Epithelial cell of proximal tubule (primary cell): ENCODE data around the gene LTA4H. TPM values are rescaled to one million over a fixed set of nuclear protein-coding genes. Genes with fewer than 3 reads are reported as not detected.
"Not testable (repeated sequence)": the region's sequence is repeated elsewhere in the genome, so short reads cannot be mapped to it uniquely, and the experiment has no call there.

Experiments used
- DNase-seq: peaks from one replicate; pipeline ENCODE4 v3.0.0-alpha.2; 2011; ENCODE audit warnings: low read depth
- H3K4me3 ChIP-seq: 2 replicates; pipeline ENCODE4 v1.5.1; 2011; ENCODE audit warnings: low read depth, mild to moderate bottlenecking, low read length
- total RNA-seq: library from RNA; depleted of rRNA; stranded (reverse); fragments of >200 nt; gene quantifications from 2 replicates; pipeline ENCODE4 v1.2.3, GENCODE V29; 2015
- TF ChIP-seq, protein P1 (sequence below): conservative IDR thresholded peaks from 2 replicates; pipeline ENCODE4 v1.5.1; 2012; ENCODE audit warnings: low read depth, mild to moderate bottlenecking, low read length

Gene LTA4H
- total RNA-seq, 1 donor from 2014 or later: 77.2 TPM

DNA sequence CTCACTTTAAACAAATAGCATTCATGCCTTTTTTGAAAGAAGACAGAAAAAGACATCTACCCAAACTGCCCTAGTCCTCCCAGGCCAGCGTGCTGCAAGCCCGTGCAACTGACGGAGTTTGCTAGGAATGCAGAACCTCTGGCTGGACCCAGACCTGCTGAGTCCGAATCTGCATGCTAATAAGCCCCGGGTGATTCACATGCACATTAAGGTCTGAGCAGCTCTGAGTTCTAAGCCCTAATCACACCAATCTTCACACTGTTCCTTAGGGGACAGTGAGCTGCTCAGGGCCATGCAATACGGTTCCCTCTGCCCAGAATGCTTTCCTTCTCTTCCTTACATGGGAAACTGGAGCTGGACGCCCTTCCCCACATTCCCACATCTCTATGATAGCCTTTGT is 64.5 kb downstream of the LTA4H start:
- H3K4me3 ChIP-seq: no peak overlapping the region
- TF ChIP-seq, protein P1, sequence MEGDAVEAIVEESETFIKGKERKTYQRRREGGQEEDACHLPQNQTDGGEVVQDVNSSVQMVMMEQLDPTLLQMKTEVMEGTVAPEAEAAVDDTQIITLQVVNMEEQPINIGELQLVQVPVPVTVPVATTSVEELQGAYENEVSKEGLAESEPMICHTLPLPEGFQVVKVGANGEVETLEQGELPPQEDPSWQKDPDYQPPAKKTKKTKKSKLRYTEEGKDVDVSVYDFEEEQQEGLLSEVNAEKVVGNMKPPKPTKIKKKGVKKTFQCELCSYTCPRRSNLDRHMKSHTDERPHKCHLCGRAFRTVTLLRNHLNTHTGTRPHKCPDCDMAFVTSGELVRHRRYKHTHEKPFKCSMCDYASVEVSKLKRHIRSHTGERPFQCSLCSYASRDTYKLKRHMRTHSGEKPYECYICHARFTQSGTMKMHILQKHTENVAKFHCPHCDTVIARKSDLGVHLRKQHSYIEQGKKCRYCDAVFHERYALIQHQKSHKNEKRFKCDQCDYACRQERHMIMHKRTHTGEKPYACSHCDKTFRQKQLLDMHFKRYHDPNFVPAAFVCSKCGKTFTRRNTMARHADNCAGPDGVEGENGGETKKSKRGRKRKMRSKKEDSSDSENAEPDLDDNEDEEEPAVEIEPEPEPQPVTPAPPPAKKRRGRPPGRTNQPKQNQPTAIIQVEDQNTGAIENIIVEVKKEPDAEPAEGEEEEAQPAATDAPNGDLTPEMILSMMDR: no peak
- peak; percentile 29 for DNase-seq

DNA sequence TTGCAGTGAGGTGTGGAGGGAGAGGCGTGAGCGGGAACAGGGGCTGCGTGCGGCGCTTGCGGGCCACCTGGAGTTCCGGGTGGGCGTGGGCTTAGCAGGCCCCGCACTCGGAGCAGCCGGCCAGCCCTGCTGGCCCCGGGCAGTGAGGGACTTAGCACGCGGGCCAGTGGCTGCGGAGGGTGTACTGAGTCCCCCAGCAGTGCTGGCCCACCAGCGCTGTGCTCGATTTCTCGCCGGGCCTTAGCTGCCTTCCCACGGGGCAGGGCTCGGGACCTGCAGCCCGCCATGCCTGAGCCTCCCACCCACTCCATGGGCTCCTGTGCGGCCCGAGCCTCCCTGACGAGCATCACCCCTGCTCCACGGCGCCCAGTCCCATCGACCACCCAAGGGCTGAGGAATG is 66.3 kb downstream of the LTA4H start:
- H3K4me3 ChIP-seq, DNase-seq: not testable (repeated sequence)

DNA sequence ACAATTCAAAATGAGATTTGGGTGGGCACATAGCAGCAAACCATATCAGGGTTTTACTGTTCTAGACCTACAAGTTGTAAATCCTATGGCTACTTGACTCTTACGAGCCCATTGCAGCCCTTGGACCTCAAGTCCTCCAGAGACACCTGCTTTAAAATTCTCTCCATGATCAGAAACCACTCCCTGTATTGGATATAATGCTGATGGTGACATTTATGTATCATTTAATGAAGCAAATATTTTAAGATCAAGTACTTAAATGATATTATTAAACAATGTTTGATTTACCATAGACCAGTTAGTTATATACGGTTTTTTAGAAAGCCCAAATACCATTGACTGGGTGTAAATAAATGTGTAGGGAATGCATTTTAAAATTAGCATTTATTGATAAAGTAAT is 68.1 kb downstream of the LTA4H start:
- TF ChIP-seq, protein P1: no peak
- H3K4me3 ChIP-seq: no peak overlapping the region

DNA sequence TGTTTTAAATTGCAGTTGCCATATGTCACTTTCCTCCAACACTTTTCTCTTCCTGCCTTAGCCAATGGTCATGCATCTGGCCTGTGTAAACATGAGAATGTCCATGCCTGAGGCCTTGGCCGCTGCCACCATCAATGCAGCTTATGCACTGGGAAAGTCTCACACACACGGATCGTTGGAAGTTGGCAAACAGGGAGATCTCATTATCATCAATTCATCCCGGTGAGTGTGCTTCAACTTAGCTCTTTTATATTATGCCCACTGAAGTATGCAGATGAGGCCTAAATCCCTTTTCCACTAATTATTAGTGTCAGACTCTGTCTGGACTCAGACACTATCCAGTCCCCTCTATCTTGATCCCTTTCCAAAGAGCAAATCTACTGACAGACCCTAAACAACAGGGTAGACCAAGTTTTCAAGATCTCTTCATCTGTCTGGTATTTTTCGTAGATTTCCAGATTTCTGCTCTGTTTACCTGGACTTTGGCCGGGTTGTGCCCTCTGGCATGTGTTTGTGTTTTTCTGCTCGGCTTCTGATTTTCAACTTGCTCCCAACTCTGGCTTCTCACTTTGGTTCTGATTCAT is 69.0 kb downstream of the LTA4H start:
- no peak overlapping the region for H3K4me3 ChIP-seq
- DNase-seq: no peak
- TF ChIP-seq, protein P1: no peak

More for the DNA sequence above, 68.1 kb downstream of the LTA4H start:
- DNase-seq: no peak

DNA sequence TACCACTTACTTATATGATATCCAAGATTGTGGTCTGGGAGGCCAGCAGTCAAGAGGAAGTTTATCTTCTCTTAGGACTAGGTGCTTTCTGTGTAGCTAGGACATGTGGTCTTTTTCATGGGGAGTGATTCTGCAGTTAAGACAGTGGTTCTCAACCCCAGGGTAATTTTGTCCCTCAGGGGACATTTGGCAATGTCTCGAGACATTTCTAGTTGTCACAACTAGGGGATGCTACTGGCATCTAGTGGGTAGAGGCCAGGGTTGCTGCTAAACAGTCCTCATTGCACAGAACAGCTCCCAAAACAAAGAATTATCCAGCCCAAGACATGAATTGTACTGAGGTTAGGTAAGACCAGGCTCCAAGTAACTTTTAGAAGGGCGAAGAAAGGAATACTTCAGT is 72.3 kb downstream of the LTA4H start:
- TF ChIP-seq, protein P1: peak; percentile 22
- H3K4me3 ChIP-seq: no peak overlapping the region
- no peak for DNase-seq

DNA sequence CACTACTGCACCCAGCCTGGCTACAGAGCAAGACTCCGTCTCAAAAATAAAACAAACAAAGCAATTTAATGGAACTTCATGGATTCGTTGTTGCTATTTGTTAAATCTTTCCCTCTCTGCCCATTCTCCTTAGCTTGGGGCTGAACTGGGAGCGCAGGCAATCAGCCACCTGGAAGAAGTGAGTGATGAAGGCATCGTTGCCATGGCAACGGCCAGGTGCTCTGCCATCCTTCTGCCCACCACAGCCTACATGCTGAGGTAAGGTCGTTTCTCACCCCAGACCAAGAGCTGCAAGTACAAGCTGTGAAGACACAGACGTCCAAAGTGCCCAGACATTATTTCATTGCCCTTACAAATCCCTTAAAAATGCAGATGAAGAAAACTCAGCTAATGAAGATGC is 73.2 kb downstream of the LTA4H start:
- TF ChIP-seq, protein P1: no peak
- no peak for DNase-seq
- H3K4me3 ChIP-seq: no peak overlapping the region

DNA sequence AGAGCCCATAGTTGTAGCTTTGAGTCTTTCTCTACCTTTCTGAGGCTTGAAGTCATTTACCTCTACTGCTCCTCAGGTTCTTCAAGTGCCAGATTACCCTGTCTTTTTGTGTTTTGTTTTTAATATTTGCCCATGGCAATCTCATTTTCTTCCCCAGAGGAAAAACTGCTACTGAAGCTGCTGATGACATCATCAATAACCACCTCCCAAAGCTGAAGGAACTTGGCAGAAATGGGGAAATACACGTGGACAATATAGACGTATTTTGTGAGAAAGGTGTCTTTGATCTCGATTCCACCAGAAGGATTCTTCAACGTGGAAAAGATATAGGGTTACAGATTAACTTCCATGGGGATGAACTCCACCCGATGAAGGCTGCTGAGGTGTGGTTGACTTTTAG is 75.1 kb downstream of the LTA4H start:
- no peak overlapping the region for H3K4me3 ChIP-seq
- DNase-seq: no peak
- TF ChIP-seq, protein P1: no peak
